GM12892 (cell line): ENCODE results near the gene SYNE2.

Source experiments
- POLR2A ChIP-seq: IDR thresholded peaks from 2 replicates; pipeline ENCODE4 v1.6.1; 2011; ENCODE audit warnings: low read depth, low read length, control low read depth
- TAF1 ChIP-seq: IDR thresholded peaks from 2 replicates; pipeline ENCODE4 v1.6.1; 2011; ENCODE audit warnings: low read depth, mild to moderate bottlenecking, control low read depth, low read length, borderline replicate concordance

GRCh38 chr14:63966407-63966806 is 113.6 kb downstream of the SYNE2 start:
- TF ChIP-seq TAF1 (no peak), POLR2A (no peak)
